ENCODE measurements around the gene TPSB2. TPM values are rescaled to one million over a fixed set of nuclear protein-coding genes. Genes with fewer than 3 reads are reported as not detected.
"Not testable (repeated sequence)": the region's sequence is repeated elsewhere in the genome, so short reads cannot be mapped to it uniquely, and the experiment has no call there.

Gene TPSB2
- total RNA-seq, 1 experiment from 2014 or later, result not detected

GRCh38 chr16:1253701-1254364 is 23.8 kb upstream of the TPSB2 start:
- H3K79me2 ChIP-seq (ENCODE audit: insufficient read depth, low read length); BruUV-seq (replicated peaks); H3K4me1 ChIP-seq (ENCODE audit: control insufficient read depth in 1 of 2, insufficient read depth in 2 of 2, low read length in 2 of 2); RAD21 ChIA-PET (ENCODE audit: low non-redundant PET in 1 of 2, low total read pairs in 2 of 2, uncharacterized antibody in 2 of 2, unreplicated experiment in 2 of 2); H3K9me2 ChIP-seq (ENCODE audit: insufficient read depth); H3K4me3 ChIP-seq (replicated peaks in 1 of 2; ENCODE audit: low read depth in 1 of 2, low read length in 2 of 2); DNase-seq (ENCODE audit: low read depth, low spot score); intact Hi-C loops (cut with micrococcal nuclease); H3K27ac ChIP-seq (ENCODE audit: low read depth, low read length); POLR2A ChIA-PET; H3K4me2 ChIP-seq (ENCODE audit: low read length); H3K9ac ChIP-seq (ENCODE audit: low read length); H3K36me3 ChIP-seq (ENCODE audit: control insufficient read depth in 1 of 2, insufficient read depth in 2 of 2, low read length in 2 of 2); H4K20me1 ChIP-seq (ENCODE audit: insufficient read depth); H2AFZ ChIP-seq (ENCODE audit: low read depth, low read length, poor library complexity, severe bottlenecking); CTCF ChIA-PET; H3K9me3 ChIP-seq (ENCODE audit: control insufficient read depth in 1 of 2, insufficient read depth in 1 of 2, low read depth in 1 of 2, low read length in 2 of 2); H3K27me3 ChIP-seq (ENCODE audit: insufficient read depth, low read length): not testable (repeated sequence)
- ATAC-seq, result peak; percentile 80

DNA sequence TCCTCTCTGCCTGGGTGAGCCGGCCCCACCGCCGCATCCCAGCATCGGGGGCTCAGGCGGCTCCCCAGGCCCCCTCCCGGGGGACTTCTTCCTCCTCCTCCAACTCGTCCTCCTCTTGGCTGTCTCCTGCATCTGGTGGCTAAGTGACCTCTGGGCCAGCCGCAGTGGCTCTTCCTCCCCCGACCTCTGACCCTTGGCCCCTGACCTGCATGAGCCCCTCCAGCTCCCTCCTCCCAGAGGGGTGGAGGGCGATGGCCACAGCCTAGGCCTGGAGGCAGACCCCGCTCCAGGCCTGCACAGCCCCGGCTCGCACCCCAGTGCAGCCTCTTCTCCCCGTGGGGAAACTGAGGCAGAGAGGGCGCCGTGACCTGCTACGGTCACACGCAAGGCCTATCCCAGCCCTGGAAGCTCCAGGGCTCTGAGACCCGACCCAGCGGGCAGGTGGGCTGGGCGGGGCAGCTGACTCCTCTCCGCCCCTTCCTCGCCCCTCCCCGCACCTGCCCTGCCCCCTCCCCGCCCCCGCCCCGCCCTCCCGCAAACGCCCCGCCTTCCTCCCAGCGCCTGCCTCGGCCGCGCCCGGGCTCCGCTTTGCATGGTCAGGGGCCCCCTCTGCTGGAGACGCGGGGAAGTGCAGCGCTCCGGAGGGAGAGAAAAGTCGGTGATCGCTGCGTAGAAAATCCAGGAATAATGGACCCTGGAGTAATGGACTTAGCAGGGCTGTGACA is 19.2 kb upstream of the TPSB2 start:
- H3K36me3 ChIP-seq (ENCODE audit: control insufficient read depth in 1 of 2, insufficient read depth in 2 of 2, low read length in 2 of 2); BruUV-seq (replicated peaks); H3K9me2 ChIP-seq (ENCODE audit: insufficient read depth); H3K27ac ChIP-seq (ENCODE audit: low read depth, low read length); H4K20me1 ChIP-seq (ENCODE audit: insufficient read depth); H3K4me3 ChIP-seq (replicated peaks in 1 of 2; ENCODE audit: low read depth in 1 of 2, low read length in 2 of 2); H3K9ac ChIP-seq (ENCODE audit: low read length); RAD21 ChIA-PET (ENCODE audit: low non-redundant PET in 1 of 2, low total read pairs in 2 of 2, uncharacterized antibody in 2 of 2, unreplicated experiment in 2 of 2); H2AFZ ChIP-seq (ENCODE audit: low read depth, low read length, poor library complexity, severe bottlenecking); intact Hi-C loops (cut with micrococcal nuclease); POLR2A ChIA-PET; H3K27me3 ChIP-seq (ENCODE audit: insufficient read depth, low read length); DNase-seq (ENCODE audit: low read depth, low spot score); CTCF ChIA-PET; H3K79me2 ChIP-seq (ENCODE audit: insufficient read depth, low read length); H3K4me1 ChIP-seq (ENCODE audit: control insufficient read depth in 1 of 2, insufficient read depth in 2 of 2, low read length in 2 of 2); H3K4me2 ChIP-seq (ENCODE audit: low read length); H3K9me3 ChIP-seq (ENCODE audit: control insufficient read depth in 1 of 2, insufficient read depth in 1 of 2, low read depth in 1 of 2, low read length in 2 of 2): not testable (repeated sequence)
- peak; percentile 79 for ATAC-seq

DNA sequence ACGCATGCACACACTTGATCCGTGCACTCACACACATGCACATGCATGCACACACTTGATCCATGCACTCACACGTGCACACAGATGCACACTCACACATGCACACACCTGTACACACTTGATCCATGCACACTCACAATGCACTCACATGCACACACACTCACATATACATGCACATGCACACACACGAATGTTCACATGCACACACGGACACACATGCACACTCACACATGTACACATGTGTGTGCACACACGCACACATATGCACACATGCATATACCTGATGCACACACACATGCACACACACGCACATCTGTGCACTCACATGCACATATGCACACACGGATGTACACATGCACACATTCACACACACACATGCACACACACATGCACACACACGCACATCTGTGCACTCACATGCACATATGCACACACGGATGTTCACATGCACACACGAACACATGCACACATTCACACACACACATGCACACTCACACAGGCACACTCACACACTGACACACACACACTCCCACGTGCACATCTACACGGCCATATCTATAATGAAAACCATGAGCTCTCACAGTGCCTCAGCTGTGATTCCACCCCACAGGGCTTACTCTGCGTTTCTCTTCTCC is 18.0 kb upstream of the TPSB2 start:
- H3K4me1 ChIP-seq (ENCODE audit: control insufficient read depth in 1 of 2, insufficient read depth in 2 of 2, low read length in 2 of 2); H3K9ac ChIP-seq (ENCODE audit: low read length); intact Hi-C loops (cut with micrococcal nuclease); H3K4me3 ChIP-seq (replicated peaks in 1 of 2; ENCODE audit: low read depth in 1 of 2, low read length in 2 of 2); H3K79me2 ChIP-seq (ENCODE audit: insufficient read depth, low read length); H3K36me3 ChIP-seq (ENCODE audit: control insufficient read depth in 1 of 2, insufficient read depth in 2 of 2, low read length in 2 of 2); POLR2A ChIA-PET; H3K9me2 ChIP-seq (ENCODE audit: insufficient read depth); H3K9me3 ChIP-seq (ENCODE audit: control insufficient read depth in 1 of 2, insufficient read depth in 1 of 2, low read depth in 1 of 2, low read length in 2 of 2); ATAC-seq; H3K27me3 ChIP-seq (ENCODE audit: insufficient read depth, low read length); RAD21 ChIA-PET (ENCODE audit: low non-redundant PET in 1 of 2, low total read pairs in 2 of 2, uncharacterized antibody in 2 of 2, unreplicated experiment in 2 of 2); H4K20me1 ChIP-seq (ENCODE audit: insufficient read depth); H3K27ac ChIP-seq (ENCODE audit: low read depth, low read length); BruUV-seq (replicated peaks); DNase-seq (ENCODE audit: low read depth, low spot score); H3K4me2 ChIP-seq (ENCODE audit: low read length); CTCF ChIA-PET; H2AFZ ChIP-seq (ENCODE audit: low read depth, low read length, poor library complexity, severe bottlenecking): not testable (repeated sequence)
